Measurements from ENCODE around the gene SMG6. TPM values are rescaled to one million over a fixed set of nuclear protein-coding genes. Genes with fewer than 3 reads are reported as not detected.

Gene SMG6
- total RNA-seq, 1 donor from 2014 or later: 19.3 TPM

Small RNA genes within 50 kb of the gene (microRNA-seq; reads per million reads assigned to microRNA genes)
- gene MIR132 (257 reads per million, percentile 66 among the genes with 10 or more reads in this experiment), gene MIR212 (7.1 reads per million, percentile 20 among the genes with 10 or more reads in this experiment)

Other genes starting within 250 kb of the SMG6 start
- 19.3 TPM for gene HIC1, start 248.7 kb downstream of the SMG6 start, total RNA-seq
- 8.3 TPM for gene SRR, start 165 bp upstream of the SMG6 start, total RNA-seq
- gene TSR1, start 32.7 kb upstream of the SMG6 start, total RNA-seq: 19.4 TPM
- 23.0 TPM for gene SGSM2, start 33.7 kb upstream of the SMG6 start, total RNA-seq
- gene MNT, start 97.3 kb upstream of the SMG6 start, total RNA-seq: 10.1 TPM
- 16.7 TPM for gene METTL16, start 208.1 kb upstream of the SMG6 start, total RNA-seq